ENCODE results near the gene SMAP1. TPM values are rescaled to one million over a fixed set of nuclear protein-coding genes. Genes with fewer than 3 reads are reported as not detected.

The SMAP1 gene
- total RNA-seq, 1 experiment from 2014 or later = 3.5 TPM

DNA sequence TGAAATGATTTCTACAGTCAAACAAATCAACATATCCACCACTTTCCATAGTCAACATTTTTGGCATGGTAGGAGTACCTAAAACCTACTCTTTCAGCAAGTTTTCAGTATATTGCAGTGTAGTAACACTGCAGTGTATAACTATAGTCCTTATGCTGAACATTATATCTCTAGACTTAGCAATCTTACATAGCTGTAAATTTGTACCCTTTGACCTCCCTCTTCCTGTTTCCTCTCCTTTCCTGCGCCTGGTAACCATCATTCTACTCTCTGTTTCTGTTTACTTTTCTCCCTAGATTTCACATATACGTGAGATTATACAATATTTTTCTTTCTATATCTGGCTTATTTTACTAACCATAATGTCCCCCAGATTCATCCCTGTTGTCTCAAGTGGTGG lies 40.2 kb downstream of the SMAP1 start (continued):
- TF ChIP-seq CTCF (IDR thresholded peaks at IDR 0.05 in 2 of 3, conservative IDR thresholded peaks at IDR 0.05 in 1 of 3; ENCODE audit: borderline replicate concordance in 1 of 3, insufficient read depth in 1 of 3, low read depth in 2 of 3, low read length in 2 of 3) = no peak
- TF ChIP-seq, protein P1, sequence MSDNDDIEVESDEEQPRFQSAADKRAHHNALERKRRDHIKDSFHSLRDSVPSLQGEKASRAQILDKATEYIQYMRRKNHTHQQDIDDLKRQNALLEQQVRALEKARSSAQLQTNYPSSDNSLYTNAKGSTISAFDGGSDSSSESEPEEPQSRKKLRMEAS (IDR thresholded peaks at IDR 0.05) = no peak
- no peak for TF ChIP-seq YY1 (IDR thresholded peaks at IDR 0.05; ENCODE audit: extremely low read depth, insufficient replicate concordance, low read depth, low read length)
- no peak for TF ChIP-seq SP1 (IDR thresholded peaks at IDR 0.05; ENCODE audit: low read depth)
- no peak for TF ChIP-seq ZFX (IDR thresholded peaks at IDR 0.05)
- no peak for TF ChIP-seq EZH2 (IDR thresholded peaks at IDR 0.05)
- no peak for TF ChIP-seq TCF7L2 (IDR thresholded peaks at IDR 0.05; ENCODE audit: borderline replicate concordance, extremely low read depth, insufficient read depth, insufficient read length)
- no peak for TF ChIP-seq CBX3 (IDR thresholded peaks at IDR 0.05; ENCODE audit: low read depth)

DNA sequence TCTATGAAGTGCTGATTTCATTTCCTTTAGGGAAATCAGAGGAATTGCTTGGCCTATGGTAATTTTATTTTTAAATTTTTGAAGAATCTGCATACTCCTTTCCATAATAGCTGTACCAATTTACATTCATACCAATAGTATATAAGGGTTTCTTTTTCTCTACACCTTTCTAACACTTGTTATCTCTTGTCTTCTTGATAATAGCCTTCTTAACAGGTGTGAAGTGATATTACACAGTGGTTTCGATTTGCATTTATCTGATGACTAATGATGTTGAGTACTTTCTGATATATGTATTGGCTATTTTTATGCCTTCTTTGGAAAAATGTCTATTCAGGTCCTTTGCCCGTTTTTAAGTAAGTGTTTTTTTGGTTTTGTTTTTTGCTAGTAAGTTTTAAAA lies 40.8 kb downstream of the SMAP1 start:
- Histone ChIP-seq H3K4me2 (ENCODE audit: low read length) (no peak overlapping the region), H3K9me2 (ENCODE audit: insufficient read depth) (no peaks in the 10 kb centered on the region), H3K27me3 (ENCODE audit: insufficient read depth, low read length) (no peaks in the 10 kb centered on the region), H3K9me3 (ENCODE audit: control insufficient read depth in 1 of 2, insufficient read depth in 1 of 2, low read depth in 1 of 2, low read length in 2 of 2) (no peaks in the 10 kb centered on the region), H3K27ac (ENCODE audit: low read depth, low read length) (no peak overlapping the region), H3K9ac (ENCODE audit: low read length) (no peak overlapping the region), H3K4me1 (ENCODE audit: control insufficient read depth in 1 of 2, insufficient read depth in 2 of 2, low read length in 2 of 2) (no peaks in the 10 kb centered on the region), H3K79me2 (ENCODE audit: insufficient read depth, low read length) (peaks cover 24% of the 10 kb centered on the region), H2AFZ (ENCODE audit: low read depth, low read length, poor library complexity, severe bottlenecking) (no peak overlapping the region), H3K4me3 (replicated peaks in 1 of 2; ENCODE audit: low read depth in 1 of 2, low read length in 2 of 2) (no peak overlapping the region), H3K36me3 (ENCODE audit: control insufficient read depth in 1 of 2, insufficient read depth in 2 of 2, low read length in 2 of 2) (no peaks in the 10 kb centered on the region), H4K20me1 (ENCODE audit: insufficient read depth) (no peaks in the 10 kb centered on the region; the same call in 1 of the 2 replicates)
- intact Hi-C loops (cut with micrococcal nuclease) = no loop called here
- ChIA-PET POLR2A (no interaction called here), RAD21 (ENCODE audit: low non-redundant PET in 1 of 2, low total read pairs in 2 of 2, uncharacterized antibody in 2 of 2, unreplicated experiment in 2 of 2) (no interaction called here), CTCF (interaction anchor here (1.9 to 3.1 kb wide), 2 partner anchors 176 to 247 kb away, joined by 10 to 12 read pairs; no protein-coding TSS in a partner anchor)
- BruUV-seq (replicated peaks) = no TSS peak
- no peak for ATAC-seq
- TF ChIP-seq, protein P2, sequence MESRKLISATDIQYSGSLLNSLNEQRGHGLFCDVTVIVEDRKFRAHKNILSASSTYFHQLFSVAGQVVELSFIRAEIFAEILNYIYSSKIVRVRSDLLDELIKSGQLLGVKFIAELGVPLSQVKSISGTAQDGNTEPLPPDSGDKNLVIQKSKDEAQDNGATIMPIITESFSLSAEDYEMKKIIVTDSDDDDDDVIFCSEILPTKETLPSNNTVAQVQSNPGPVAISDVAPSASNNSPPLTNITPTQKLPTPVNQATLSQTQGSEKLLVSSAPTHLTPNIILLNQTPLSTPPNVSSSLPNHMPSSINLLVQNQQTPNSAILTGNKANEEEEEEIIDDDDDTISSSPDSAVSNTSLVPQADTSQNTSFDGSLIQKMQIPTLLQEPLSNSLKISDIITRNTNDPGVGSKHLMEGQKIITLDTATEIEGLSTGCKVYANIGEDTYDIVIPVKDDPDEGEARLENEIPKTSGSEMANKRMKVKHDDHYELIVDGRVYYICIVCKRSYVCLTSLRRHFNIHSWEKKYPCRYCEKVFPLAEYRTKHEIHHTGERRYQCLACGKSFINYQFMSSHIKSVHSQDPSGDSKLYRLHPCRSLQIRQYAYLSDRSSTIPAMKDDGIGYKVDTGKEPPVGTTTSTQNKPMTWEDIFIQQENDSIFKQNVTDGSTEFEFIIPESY (IDR thresholded peaks at IDR 0.05; ENCODE audit: extremely low read depth, insufficient replicate concordance, low read length) = no peak
- TF ChIP-seq ZFX (IDR thresholded peaks at IDR 0.05) = no peak
- TF ChIP-seq EGR1 (IDR thresholded peaks at IDR 0.05; ENCODE audit: low read depth) = no peak
- TF ChIP-seq FOSL1 (IDR thresholded peaks at IDR 0.05; ENCODE audit: low read depth) = no peak
- no peak for DNase-seq (ENCODE audit: low read depth, low spot score)
